Neural cell (in vitro differentiated cells): ENCODE results near the gene RABL6. TPM values are rescaled to one million over a fixed set of nuclear protein-coding genes. Genes with fewer than 3 reads are reported as not detected.

Experiments used
- H2AFZ ChIP-seq: fragments of 200-600, 300-800 bp; sonication (generic), shearing (Covaris generic); 2 replicates; pipeline ENCODE4 v1.6.0; 2014; ENCODE audit warnings: low read depth, mild to moderate bottlenecking, antibody characterized with exemption, low read length, moderate library complexity
- H3F3A ChIP-seq: fragments of 200-600 bp; shearing (Covaris generic); 2 replicates; pipeline ENCODE4 v1.6.1; 2016; ENCODE audit warnings: mild to moderate bottlenecking, moderate library complexity, mixed read lengths, antibody characterized with exemption, low read length; ENCODE audit not compliant: insufficient read depth, poor library complexity, severe bottlenecking
- H3K27ac ChIP-seq: fragments of 200-600, 300-800 bp; sonication (generic), shearing (Covaris generic); 2 replicates; pipeline ENCODE4 v1.5.1; 2014; ENCODE audit warnings: mild to moderate bottlenecking, low read length, moderate library complexity
- H3K27me3 ChIP-seq: fragments of 300-800, 200-600 bp; sonication (generic), shearing (Covaris generic); 2 replicates; pipeline ENCODE4 v1.6.0; 2014; ENCODE audit warnings: mild to moderate bottlenecking, low read depth, low read length, moderate library complexity; ENCODE audit not compliant: insufficient read depth
- H3K36me3 ChIP-seq: fragments of 300-800, 200-600 bp; sonication (generic), shearing (Covaris generic); 2 replicates; pipeline ENCODE4 v1.5.1; 2014; ENCODE audit warnings: mild to moderate bottlenecking, antibody characterized with exemption, low read length, moderate library complexity; ENCODE audit not compliant: insufficient read depth
- H3K4me2 ChIP-seq: fragments of 300-800, 200-600 bp; sonication (generic), shearing (Covaris generic); 2 replicates; pipeline ENCODE4 v1.6.0; 2014; ENCODE audit warnings: mild to moderate bottlenecking, low read length
- H3K4me3 ChIP-seq: fragments of 300-800, 200-600 bp; sonication (generic), shearing (Covaris generic); 2 replicates; pipeline ENCODE4 v1.5.1; 2014; ENCODE audit warnings: mild to moderate bottlenecking, low read length, moderate library complexity
- H3K79me2 ChIP-seq: fragments of 200-600 bp; shearing (Covaris generic); replicated peaks from 2 replicates; pipeline ENCODE4 v1.6.0; 2014; ENCODE audit warnings: mild to moderate bottlenecking, low read length, moderate library complexity; ENCODE audit not compliant: insufficient read depth
- H3K9ac ChIP-seq: fragments of 300-800, 200-600 bp; sonication (generic), shearing (Covaris generic); 2 replicates; pipeline ENCODE4 v1.6.1; 2016; ENCODE audit warnings: mild to moderate bottlenecking, low read length, mixed read lengths
- H3K9me2 ChIP-seq: fragments of 200-600 bp; shearing (Covaris generic); 2 replicates; pipeline ENCODE4 v1.6.1; 2016; ENCODE audit warnings: mild to moderate bottlenecking, low read length, mixed read lengths; ENCODE audit not compliant: insufficient read depth
- H3K9me3 ChIP-seq: fragments of 200-600, 300-800 bp; sonication (generic), shearing (Covaris generic); 2 replicates; pipeline ENCODE4 v1.6.1; 2016; ENCODE audit warnings: mild to moderate bottlenecking, mixed run types, low read length, moderate library complexity, mixed read lengths
- H4K20me1 ChIP-seq: fragments of 200-600 bp; shearing (Covaris generic); 2 replicates; pipeline ENCODE4 v1.6.1; 2016; ENCODE audit warnings: mild to moderate bottlenecking, mixed run types; ENCODE audit not compliant: insufficient read depth
- EP300 ChIP-seq: fragments of 450-650 bp; conservative IDR thresholded peaks from 2 replicates; pipeline ENCODE4 v1.6.1; 2014; ENCODE audit warnings: antibody characterized with exemption, mild to moderate bottlenecking, moderate library complexity; ENCODE audit not compliant: poor library complexity, severe bottlenecking
- EZH2 ChIP-seq: fragments of 200-600, 300-800 bp; shearing (Covaris generic), sonication (generic); IDR thresholded peaks from 2 replicates; pipeline ENCODE4 v1.6.1; 2014; ENCODE audit warnings: antibody characterized with exemption, low read length, borderline replicate concordance, mild to moderate bottlenecking; ENCODE audit not compliant: insufficient read depth, poor library complexity, severe bottlenecking
- MXI1 ChIP-seq: fragments of 450-650 bp; conservative IDR thresholded peaks from 2 replicates; pipeline ENCODE4 v1.6.1; 2014; ENCODE audit warnings: antibody characterized with exemption, mild to moderate bottlenecking; ENCODE audit not compliant: poor library complexity, severe bottlenecking
- POLR2AphosphoS5 ChIP-seq: IDR thresholded peaks from 2 replicates; pipeline ENCODE4 v1.6.1; 2012
- RAD21 ChIP-seq: fragments of 450-650 bp; conservative IDR thresholded peaks from 2 replicates; pipeline ENCODE4 v1.6.1; 2014; ENCODE audit warnings: antibody characterized with exemption, mild to moderate bottlenecking, moderate library complexity
- SMC3 ChIP-seq: fragments of 450-650 bp; conservative IDR thresholded peaks from 2 replicates; pipeline ENCODE4 v1.6.1; 2014; ENCODE audit warnings: antibody characterized with exemption, mild to moderate bottlenecking, moderate library complexity; ENCODE audit not compliant: poor library complexity
- TAF1 ChIP-seq: IDR thresholded peaks from 2 replicates; pipeline ENCODE4 v1.6.1; 2012; ENCODE audit warnings: low read depth
- polyA plus RNA-seq: library from polyadenylated mRNA; depleted of rRNA; stranded (reverse); fragments of >200 nt; gene quantifications from 2 replicates; pipeline ENCODE4 v1.2.3, GENCODE V29; 2014
- TF ChIP-seq, protein P1 (sequence below): IDR thresholded peaks from 2 replicates; pipeline ENCODE4 v1.6.1; 2012; ENCODE audit warnings: borderline replicate concordance
- TF ChIP-seq, protein P2 (sequence below): fragments of 450-650 bp; IDR thresholded peaks from 2 replicates; pipeline ENCODE4 v1.5.1; 2014; ENCODE audit warnings: antibody characterized with exemption, mild to moderate bottlenecking, moderate library complexity; ENCODE audit not compliant: poor library complexity, severe bottlenecking

The RABL6 gene
- polyA plus RNA-seq, 1 donor from 2014 or later: 46.4 TPM

DNA sequence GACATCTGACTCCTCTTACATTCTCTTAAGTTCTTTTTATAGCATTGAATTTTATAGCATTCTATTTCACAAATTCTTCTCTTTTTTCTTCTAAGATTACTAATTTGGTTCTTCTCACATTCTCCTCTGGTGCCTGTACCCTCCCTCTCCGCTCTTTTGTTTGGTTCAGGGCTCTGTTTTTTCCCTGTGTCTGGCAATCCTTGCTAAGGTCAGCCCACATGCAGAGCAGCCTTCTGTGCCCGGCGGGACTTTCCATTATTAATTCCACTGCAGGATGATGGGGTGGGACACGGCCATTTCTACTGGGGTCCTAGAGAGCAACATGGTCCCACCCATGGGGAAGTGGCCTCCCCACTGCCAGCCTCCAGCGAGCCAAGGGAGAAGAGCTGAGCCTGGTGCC, 68.7 kb downstream of the RABL6 start:
- Histone ChIP-seq H3K4me3 (no peak overlapping the region), H3K79me2 (no peaks in the 10 kb centered on the region), H3K4me2 (no peak overlapping the region), H3F3A (no peaks in the 10 kb centered on the region), H3K27ac (no peak overlapping the region), H3K9me3 (no peaks in the 10 kb centered on the region), H4K20me1 (no peaks in the 10 kb centered on the region), H3K9me2 (no peaks in the 10 kb centered on the region), H2AFZ (no peak overlapping the region), H3K27me3 (no peaks in the 10 kb centered on the region), H3K9ac (no peak overlapping the region), H3K36me3 (no peaks in the 10 kb centered on the region)
- TF ChIP-seq EZH2 (no peak), POLR2AphosphoS5 (no peak), TAF1 (no peak), RAD21 (no peak), MXI1 (no peak), EP300 (no peak), SMC3 (no peak)
- TF ChIP-seq, protein P1, sequence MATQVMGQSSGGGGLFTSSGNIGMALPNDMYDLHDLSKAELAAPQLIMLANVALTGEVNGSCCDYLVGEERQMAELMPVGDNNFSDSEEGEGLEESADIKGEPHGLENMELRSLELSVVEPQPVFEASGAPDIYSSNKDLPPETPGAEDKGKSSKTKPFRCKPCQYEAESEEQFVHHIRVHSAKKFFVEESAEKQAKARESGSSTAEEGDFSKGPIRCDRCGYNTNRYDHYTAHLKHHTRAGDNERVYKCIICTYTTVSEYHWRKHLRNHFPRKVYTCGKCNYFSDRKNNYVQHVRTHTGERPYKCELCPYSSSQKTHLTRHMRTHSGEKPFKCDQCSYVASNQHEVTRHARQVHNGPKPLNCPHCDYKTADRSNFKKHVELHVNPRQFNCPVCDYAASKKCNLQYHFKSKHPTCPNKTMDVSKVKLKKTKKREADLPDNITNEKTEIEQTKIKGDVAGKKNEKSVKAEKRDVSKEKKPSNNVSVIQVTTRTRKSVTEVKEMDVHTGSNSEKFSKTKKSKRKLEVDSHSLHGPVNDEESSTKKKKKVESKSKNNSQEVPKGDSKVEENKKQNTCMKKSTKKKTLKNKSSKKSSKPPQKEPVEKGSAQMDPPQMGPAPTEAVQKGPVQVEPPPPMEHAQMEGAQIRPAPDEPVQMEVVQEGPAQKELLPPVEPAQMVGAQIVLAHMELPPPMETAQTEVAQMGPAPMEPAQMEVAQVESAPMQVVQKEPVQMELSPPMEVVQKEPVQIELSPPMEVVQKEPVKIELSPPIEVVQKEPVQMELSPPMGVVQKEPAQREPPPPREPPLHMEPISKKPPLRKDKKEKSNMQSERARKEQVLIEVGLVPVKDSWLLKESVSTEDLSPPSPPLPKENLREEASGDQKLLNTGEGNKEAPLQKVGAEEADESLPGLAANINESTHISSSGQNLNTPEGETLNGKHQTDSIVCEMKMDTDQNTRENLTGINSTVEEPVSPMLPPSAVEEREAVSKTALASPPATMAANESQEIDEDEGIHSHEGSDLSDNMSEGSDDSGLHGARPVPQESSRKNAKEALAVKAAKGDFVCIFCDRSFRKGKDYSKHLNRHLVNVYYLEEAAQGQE: no peak
- TF ChIP-seq, protein P2, sequence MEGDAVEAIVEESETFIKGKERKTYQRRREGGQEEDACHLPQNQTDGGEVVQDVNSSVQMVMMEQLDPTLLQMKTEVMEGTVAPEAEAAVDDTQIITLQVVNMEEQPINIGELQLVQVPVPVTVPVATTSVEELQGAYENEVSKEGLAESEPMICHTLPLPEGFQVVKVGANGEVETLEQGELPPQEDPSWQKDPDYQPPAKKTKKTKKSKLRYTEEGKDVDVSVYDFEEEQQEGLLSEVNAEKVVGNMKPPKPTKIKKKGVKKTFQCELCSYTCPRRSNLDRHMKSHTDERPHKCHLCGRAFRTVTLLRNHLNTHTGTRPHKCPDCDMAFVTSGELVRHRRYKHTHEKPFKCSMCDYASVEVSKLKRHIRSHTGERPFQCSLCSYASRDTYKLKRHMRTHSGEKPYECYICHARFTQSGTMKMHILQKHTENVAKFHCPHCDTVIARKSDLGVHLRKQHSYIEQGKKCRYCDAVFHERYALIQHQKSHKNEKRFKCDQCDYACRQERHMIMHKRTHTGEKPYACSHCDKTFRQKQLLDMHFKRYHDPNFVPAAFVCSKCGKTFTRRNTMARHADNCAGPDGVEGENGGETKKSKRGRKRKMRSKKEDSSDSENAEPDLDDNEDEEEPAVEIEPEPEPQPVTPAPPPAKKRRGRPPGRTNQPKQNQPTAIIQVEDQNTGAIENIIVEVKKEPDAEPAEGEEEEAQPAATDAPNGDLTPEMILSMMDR: no peak

DNA sequence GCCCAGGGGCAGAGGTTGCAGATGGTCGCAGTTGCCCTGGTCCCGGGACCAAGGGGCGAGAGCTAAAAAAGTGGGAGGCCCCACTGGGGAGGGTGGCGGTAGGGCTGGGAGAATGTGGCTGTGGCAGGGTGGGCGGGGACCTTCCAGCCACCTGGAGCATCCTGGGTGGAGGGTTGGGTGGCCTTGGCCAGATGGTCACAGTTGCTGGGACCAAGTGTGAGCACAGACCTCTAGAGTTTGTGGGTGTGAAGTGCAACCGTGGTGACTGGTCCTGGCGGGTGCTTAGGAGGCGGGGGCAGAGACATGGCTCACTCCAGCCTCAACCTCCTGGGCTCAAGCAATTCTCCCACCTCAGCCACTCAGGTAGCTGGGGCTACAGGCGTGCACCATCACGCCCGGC, 72.9 kb downstream of the RABL6 start:
- Histone ChIP-seq H3K79me2 (no peaks in the 10 kb centered on the region), H3K4me2 (no peak overlapping the region), H3K4me3 (no peak overlapping the region), H3K36me3 (no peaks in the 10 kb centered on the region), H3K9me3 (no peaks in the 10 kb centered on the region), H4K20me1 (no peaks in the 10 kb centered on the region), H3K27ac (no peak overlapping the region), H3K9ac (no peak overlapping the region), H3F3A (no peaks in the 10 kb centered on the region), H3K9me2 (no peaks in the 10 kb centered on the region), H3K27me3 (no peaks in the 10 kb centered on the region), H2AFZ (no peak overlapping the region)
- TF ChIP-seq SMC3 (no peak), TAF1 (no peak), EP300 (no peak), RAD21 (no peak), EZH2 (no peak)
- TF ChIP-seq, protein P1: no peak
- TF ChIP-seq, protein P2: no peak
